Activated T-helper 9 cell treated with anti-CD3 and anti-CD28 coated beads, Interleukin-2, amount 50 U/mL, for 16 hours (primary cell): ENCODE results near the gene NRCAM.
"Not testable (repeated sequence)": the region's sequence is repeated elsewhere in the genome, so short reads cannot be mapped to it uniquely, and the experiment has no call there.

Experiments
- DNase-seq: peaks from one replicate; pipeline ENCODE4 v3.0.0-alpha.2; 2020; ENCODE audit warnings: low read depth

The NRCAM gene

GRCh38 chr7:108396080-108396479 is 60.2 kb downstream of the NRCAM start:
- DNase-seq = no peak

- DNase-seq = no peak
Observed at GRCh38 chr7:108395426-108395825, 60.8 kb downstream of the NRCAM start.

- not testable (repeated sequence) for DNase-seq
Observed at GRCh38 chr7:108393097-108393496, 63.1 kb downstream of the NRCAM start.

- not testable (repeated sequence) for DNase-seq
Observed at GRCh38 chr7:108387686-108388085, 68.5 kb downstream of the NRCAM start.

GRCh38 chr7:108385834-108386422 is 70.3 kb downstream of the NRCAM start:
- no peak for DNase-seq

GRCh38 chr7:108384716-108385483 is 71.3 kb downstream of the NRCAM start:
- no peak for DNase-seq

GRCh38 chr7:108382932-108383331 is 73.3 kb downstream of the NRCAM start:
- DNase-seq = no peak

- no peak for DNase-seq
Observed at GRCh38 chr7:108380517-108380916, 75.7 kb downstream of the NRCAM start.

GRCh38 chr7:108376206-108376605 is 80.0 kb downstream of the NRCAM start:
- DNase-seq = no peak

GRCh38 chr7:108375668-108376067 is 80.6 kb downstream of the NRCAM start:
- DNase-seq = no peak

- no peak for DNase-seq
Observed at GRCh38 chr7:108374899-108375298, 81.3 kb downstream of the NRCAM start.

- DNase-seq = no peak
Observed at GRCh38 chr7:108372618-108373017, 83.6 kb downstream of the NRCAM start.

GRCh38 chr7:108370616-108371015 is 85.6 kb downstream of the NRCAM start:
- DNase-seq = no peak

GRCh38 chr7:108368466-108368865 is 87.8 kb downstream of the NRCAM start:
- no peak for DNase-seq

GRCh38 chr7:108367946-108368345 is 88.3 kb downstream of the NRCAM start:
- no peak for DNase-seq

- DNase-seq = no peak
Observed at GRCh38 chr7:108367314-108367713, 88.9 kb downstream of the NRCAM start.

GRCh38 chr7:108363659-108364058 is 92.6 kb downstream of the NRCAM start:
- DNase-seq = no peak

- DNase-seq = no peak
Observed at GRCh38 chr7:108360058-108360800, 96.0 kb downstream of the NRCAM start.

GRCh38 chr7:108358553-108358952 is 97.7 kb downstream of the NRCAM start:
- DNase-seq = no peak

GRCh38 chr7:108351729-108352131 is 104.5 kb downstream of the NRCAM start:
- DNase-seq = no peak

- no peak for DNase-seq
Observed at GRCh38 chr7:108348913-108349312, 107.3 kb downstream of the NRCAM start.

GRCh38 chr7:108347616-108348015 is 108.6 kb downstream of the NRCAM start:
- no peak for DNase-seq

- no peak for DNase-seq
Observed at GRCh38 chr7:108345710-108346336, 110.4 kb downstream of the NRCAM start.
